OCI-LY7 (cell line): ENCODE results near the gene STXBP2. TPM values are rescaled to one million over a fixed set of nuclear protein-coding genes. Genes with fewer than 3 reads are reported as not detected.

Source experiments
- BruUV-seq: library from RNA; stranded (reverse); fragments of 400-500 nt; replicated peaks from 2 replicates; lab custom pipeline; 2021; lab: Mats Ljungman, UMichigan
- CTCF ChIA-PET: fragments of 300-600 bp; sonication (Branson Sonifier 250); formaldehyde crosslinking; loops from one replicate; lab custom pipeline; 2022; ENCODE audit warnings: antibody characterized with exemption; ENCODE audit not compliant: unreplicated experiment; lab: Charles Lee
- POLR2A ChIA-PET: fragments of 300-600 bp; sonication (Branson Sonifier 250); formaldehyde crosslinking; loops from one replicate; lab custom pipeline; 2022; ENCODE audit warnings: antibody characterized with exemption; lab: Charles Lee
- DNase-seq: peaks from one replicate; pipeline ENCODE4 v3.0.0-alpha.2; 2015; ENCODE audit warnings: low spot score
- H2AFZ ChIP-seq: fragments of 200-600 bp; sonication (generic), shearing (Covaris generic); 2 replicates; pipeline ENCODE4 v1.6.1; 2014; ENCODE audit warnings: mild to moderate bottlenecking, antibody characterized with exemption, low read length, moderate library complexity
- H3K27ac ChIP-seq: fragments of 200-600 bp; sonication (generic); 2 replicates; pipeline ENCODE4 v1.5.1; 2014; ENCODE audit warnings: mixed run types, low read depth, mild to moderate bottlenecking, moderate library complexity, low read length, inconsistent platforms; ENCODE audit not compliant: poor library complexity, severe bottlenecking
- H3K36me3 ChIP-seq: fragments of 200-600 bp; sonication (generic); 2 replicates; pipeline ENCODE4 v1.6.1; 2014; ENCODE audit warnings: mild to moderate bottlenecking, antibody characterized with exemption, low read length, moderate library complexity, mixed read lengths; ENCODE audit not compliant: insufficient read depth
- H3K4me1 ChIP-seq: fragments of 200-600 bp; sonication (generic); 2 replicates; pipeline ENCODE4 v1.5.1; 2014; ENCODE audit warnings: mild to moderate bottlenecking, low read length; ENCODE audit not compliant: insufficient read depth, poor library complexity, severe bottlenecking
- H3K4me2 ChIP-seq: fragments of 200-600 bp; sonication (generic); 2 replicates; pipeline ENCODE4 v1.6.1; 2014; ENCODE audit warnings: mild to moderate bottlenecking, low read length
- H3K4me3 ChIP-seq: fragments of 200-600 bp; sonication (generic); 2 replicates; pipeline ENCODE4 v1.5.1; 2014; ENCODE audit warnings: mild to moderate bottlenecking, low read depth, low read length; ENCODE audit not compliant: poor library complexity, severe bottlenecking
- H3K79me2 ChIP-seq: fragments of 200-600 bp; sonication (generic); 2 replicates; pipeline ENCODE4 v1.6.1; 2016; ENCODE audit warnings: low read depth, mild to moderate bottlenecking, low read length, moderate library complexity, mixed read lengths; ENCODE audit not compliant: insufficient read depth
- H3K9me2 ChIP-seq: fragments of 200-600 bp; sonication (generic); 2 replicates; pipeline ENCODE4 v1.6.1; 2016; ENCODE audit warnings: mild to moderate bottlenecking, low read length, mixed read lengths; ENCODE audit not compliant: insufficient read depth
- H3K9me3 ChIP-seq: fragments of 200-600 bp; sonication (generic); 2 replicates; pipeline ENCODE4 v1.6.1; 2014; ENCODE audit warnings: mild to moderate bottlenecking, mixed run types, low read length, mixed read lengths
- H4K20me1 ChIP-seq: fragments of 200-600 bp; sonication (generic); 2 replicates; pipeline ENCODE4 v1.6.1; 2014; ENCODE audit warnings: mild to moderate bottlenecking, antibody characterized with exemption, low read length, moderate library complexity, mixed read lengths; ENCODE audit not compliant: insufficient read depth
- CTCF ChIP-seq: fragments of 200-600 bp; sonication (generic); conservative IDR thresholded peaks from 2 replicates; pipeline ENCODE4 v1.5.1; 2014; ENCODE audit warnings: mild to moderate bottlenecking, antibody characterized with exemption, low read length, moderate library complexity, mixed read lengths
- EZH2phosphoT487 ChIP-seq: fragments of 200-600 bp; sonication (generic); IDR thresholded peaks from 2 replicates; pipeline ENCODE4 v1.6.1; 2018; ENCODE audit warnings: low read depth, borderline replicate concordance, mild to moderate bottlenecking, mixed run types, antibody characterized with exemption, low read length, moderate library complexity, mixed read lengths
- intact Hi-C: fragments of 100-400 bp; cut with micrococcal nuclease; formaldehyde crosslinking; loops from one replicate; pipeline ENCODE4 v1.10.0; 2022; ENCODE audit not compliant: unreplicated experiment
- total RNA-seq, 2 experiments: library from RNA; depleted of rRNA in 1 of 2; stranded (reverse); fragments of >200 nt in 1 of 2; shearing (Covaris generic) in 1 of 2; gene quantifications; 2 replicates each; pipeline ENCODE4 v1.2.3, GENCODE V29; 2014 to 2022

The STXBP2 gene
- total RNA-seq, 2 experiments from 2014 or later: 43.0 to 138 TPM

GRCh38 chr19:7662657-7663056, 25.7 kb downstream of the STXBP2 start:
- POLR2A ChIA-PET: no interaction called here
- Histone ChIP-seq H3K4me2 (no peak overlapping the region), H3K36me3 (no peaks in the 10 kb centered on the region), H3K9me2 (no peaks in the 10 kb centered on the region), H3K4me1 (peaks cover 9% of the 10 kb centered on the region), H3K27ac (no peak overlapping the region), H4K20me1 (no peaks in the 10 kb centered on the region), H2AFZ (no peak overlapping the region), H3K9me3 (no peaks in the 10 kb centered on the region), H3K4me3 (no peak overlapping the region), H3K79me2 (no peaks in the 10 kb centered on the region)
- no TSS peak for BruUV-seq
- CTCF ChIA-PET: no interaction called here
- intact Hi-C loops: no loop called here
- no peak for DNase-seq
- TF ChIP-seq EZH2phosphoT487 (no peak), CTCF (no peak)

- Histone ChIP-seq H3K4me1 (peaks cover under 1% of the 10 kb centered on the region), H2AFZ (no peak overlapping the region), H3K4me3 (no peak overlapping the region), H4K20me1 (no peaks in the 10 kb centered on the region), H3K79me2 (no peaks in the 10 kb centered on the region), H3K36me3 (no peaks in the 10 kb centered on the region), H3K27ac (no peak overlapping the region), H3K9me2 (no peaks in the 10 kb centered on the region), H3K9me3 (no peaks in the 10 kb centered on the region), H3K4me2 (no peak overlapping the region)
- intact Hi-C loops: no loop called here
- no TSS peak for BruUV-seq
- no peak for TF ChIP-seq CTCF
- ChIA-PET CTCF (no interaction called here), POLR2A (no interaction called here)
- no peak for DNase-seq
Observed at GRCh38 chr19:7663706-7664105, 26.8 kb downstream of the STXBP2 start.

- intact Hi-C loops: no loop called here
- Histone ChIP-seq H3K27ac (no peak overlapping the region), H3K4me1 (no peaks in the 10 kb centered on the region), H4K20me1 (no peaks in the 10 kb centered on the region), H3K4me2 (no peak overlapping the region), H3K9me3 (no peaks in the 10 kb centered on the region), H3K36me3 (no peaks in the 10 kb centered on the region), H3K79me2 (no peaks in the 10 kb centered on the region), H3K4me3 (no peak overlapping the region), H3K9me2 (no peaks in the 10 kb centered on the region), H2AFZ (no peak overlapping the region)
- ChIA-PET CTCF (no interaction called here), POLR2A (no interaction called here)
- BruUV-seq: no TSS peak
- no peak for DNase-seq
- TF ChIP-seq EZH2phosphoT487 (no peak), CTCF (no peak)
Observed at GRCh38 chr19:7665076-7665475, 28.2 kb downstream of the STXBP2 start.
